ENCODE results near the gene ARL14EP. TPM values are rescaled to one million over a fixed set of nuclear protein-coding genes. Genes with fewer than 3 reads are reported as not detected.

The ARL14EP gene
- total RNA-seq, 1 donor from 2014 or later: 36.5 TPM

DNA sequence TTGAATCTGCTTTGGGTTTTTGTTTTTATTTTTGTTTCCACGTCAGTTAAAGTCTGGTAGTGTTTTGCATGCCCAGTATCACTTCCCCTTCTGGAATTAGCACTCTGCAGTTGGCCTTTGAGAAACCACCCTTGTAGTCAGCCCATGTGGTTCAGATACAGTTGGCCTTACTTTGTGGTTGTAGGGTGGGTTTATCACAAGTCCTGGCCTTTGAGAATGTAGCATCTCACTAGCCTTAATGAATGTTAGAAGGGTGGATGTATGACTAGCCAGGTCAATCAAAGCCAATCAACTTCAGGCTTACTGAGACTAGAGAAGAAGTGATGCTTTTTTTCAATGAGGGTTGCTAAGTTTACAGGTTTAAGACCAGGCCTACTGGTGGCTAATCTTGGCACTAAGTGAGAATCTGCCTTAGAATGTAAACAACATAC lies 19.8 kb downstream of the ARL14EP start:
- no peak for DNase-seq
- Histone ChIP-seq H3K36me3 (peaks cover 14% of the 10 kb centered on the region), H3K9me3 (replicated peaks) (no peaks in the 10 kb centered on the region), H3K4me3 (no peak overlapping the region), H3K27ac (replicated peaks) (no peak overlapping the region), H3K27me3 (ENCODE audit: low read depth) (no peaks in the 10 kb centered on the region), H3K4me1 (no peaks in the 10 kb centered on the region)
- intact Hi-C loops (cut with micrococcal nuclease): loop anchor here (10.0 kb wide), 1 partner anchor 252 kb away; no protein-coding TSS in a partner anchor
- no peak for TF ChIP-seq CTCF (IDR thresholded peaks at IDR 0.05; ENCODE audit: borderline replicate concordance)

DNA sequence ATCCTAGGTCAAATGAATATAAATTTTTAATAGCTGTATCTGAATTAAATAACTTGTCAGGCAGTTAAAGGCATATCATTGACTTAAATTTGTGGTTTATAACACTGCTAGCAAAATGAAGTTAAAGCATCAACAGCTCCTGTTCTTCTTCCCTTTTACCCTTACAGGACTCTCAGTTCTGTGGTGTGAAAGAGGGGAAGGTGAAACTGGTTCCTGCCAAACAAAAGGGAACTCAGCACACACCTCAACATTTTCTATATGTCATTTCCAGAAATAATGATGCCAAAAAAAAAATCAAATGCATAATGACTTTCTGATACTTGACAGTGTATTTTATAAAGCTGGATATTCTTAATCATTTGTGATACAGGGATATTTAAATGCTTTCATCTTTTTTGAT lies 21.2 kb downstream of the ARL14EP start:
- Histone ChIP-seq H3K4me3 (no peak overlapping the region), H3K9me3 (replicated peaks) (no peaks in the 10 kb centered on the region), H3K36me3 (peaks cover 4% of the 10 kb centered on the region), H3K27me3 (ENCODE audit: low read depth) (no peaks in the 10 kb centered on the region), H3K4me1 (no peaks in the 10 kb centered on the region), H3K27ac (replicated peaks) (no peak overlapping the region)
- no peak for DNase-seq
- no peak for TF ChIP-seq CTCF (IDR thresholded peaks at IDR 0.05; ENCODE audit: borderline replicate concordance)
- intact Hi-C loops (cut with micrococcal nuclease): loop anchor here (10.0 kb wide), 1 partner anchor 251 kb away; no protein-coding TSS in a partner anchor

DNA sequence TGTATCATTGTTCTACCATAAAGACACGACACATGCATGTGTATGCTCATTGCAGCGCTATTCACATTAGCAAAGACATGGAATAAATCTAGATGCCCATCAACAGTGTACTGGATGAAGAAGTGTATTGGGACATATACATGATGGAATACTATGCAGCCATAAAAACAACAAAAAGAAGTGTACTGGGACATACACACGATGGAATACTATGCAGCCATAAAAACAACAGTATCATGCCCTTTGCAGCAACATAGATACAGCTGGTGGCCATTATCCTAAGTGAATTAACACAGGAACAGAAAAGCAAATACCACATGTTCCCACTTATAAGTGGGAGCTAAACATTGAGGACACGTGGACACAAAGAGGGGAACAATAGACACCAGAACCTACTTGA lies 22.7 kb downstream of the ARL14EP start:
- Histone ChIP-seq H3K27me3 (ENCODE audit: low read depth) (no peaks in the 10 kb centered on the region), H3K4me3 (no peak overlapping the region), H3K9me3 (replicated peaks) (no peaks in the 10 kb centered on the region), H3K36me3 (peaks cover under 1% of the 10 kb centered on the region), H3K4me1 (no peaks in the 10 kb centered on the region), H3K27ac (replicated peaks) (no peak overlapping the region)
- no peak for DNase-seq
- TF ChIP-seq CTCF (IDR thresholded peaks at IDR 0.05; ENCODE audit: borderline replicate concordance): no peak
- intact Hi-C loops (cut with micrococcal nuclease): loop anchor here (5.0 to 10.0 kb wide), 3 partner anchors 249 to 572 kb away; no protein-coding TSS in a partner anchor

- no peak overlapping the region for H3K4me3 ChIP-seq
- no peaks in the 10 kb centered on the region for H3K36me3 ChIP-seq
- no peak for DNase-seq
- peak; percentile 75 for TF ChIP-seq CTCF (IDR thresholded peaks at IDR 0.05; ENCODE audit: borderline replicate concordance)
- intact Hi-C loops (cut with micrococcal nuclease): loop anchor here (5.0 to 10.0 kb wide), 3 partner anchors 249 to 571 kb away; no protein-coding TSS in a partner anchor
- no peaks in the 10 kb centered on the region for H3K9me3 ChIP-seq (replicated peaks)
- no peaks in the 10 kb centered on the region for H3K27me3 ChIP-seq (ENCODE audit: low read depth)
- H3K27ac ChIP-seq (replicated peaks): no peak overlapping the region
- no peaks in the 10 kb centered on the region for H3K4me1 ChIP-seq
Observed at GRCh38 chr11:30346068-30346688, 23.3 kb downstream of the ARL14EP start.

DNA sequence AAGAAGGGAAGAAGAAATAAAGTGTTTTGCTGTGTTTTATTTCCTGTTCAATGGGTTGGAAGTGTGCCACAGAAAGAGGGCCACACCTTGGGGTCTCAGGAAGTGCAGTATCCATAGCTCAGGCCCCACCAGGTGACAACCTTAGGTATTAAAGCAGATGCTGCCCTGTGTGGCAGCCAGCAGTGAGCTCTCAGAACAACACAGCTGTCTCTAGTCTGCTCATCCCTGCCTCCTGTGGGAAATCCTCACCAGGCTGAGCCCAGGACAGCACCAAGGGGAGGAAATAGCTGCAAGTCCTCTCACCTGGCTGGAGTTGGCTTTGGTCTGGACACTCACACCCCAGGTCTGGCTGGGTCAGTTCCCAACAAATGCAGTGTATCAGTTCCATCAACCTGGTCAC lies 25.1 kb downstream of the ARL14EP start:
- H3K4me1 ChIP-seq: no peaks in the 10 kb centered on the region
- intact Hi-C loops (cut with micrococcal nuclease): loop anchor here (5.0 to 10.0 kb wide), 3 partner anchors 247 to 569 kb away; no protein-coding TSS in a partner anchor
- H3K4me3 ChIP-seq: no peak overlapping the region
- no peak overlapping the region for H3K27ac ChIP-seq (replicated peaks)
- TF ChIP-seq CTCF (IDR thresholded peaks at IDR 0.05; ENCODE audit: borderline replicate concordance): no peak
- no peaks in the 10 kb centered on the region for H3K36me3 ChIP-seq
- H3K9me3 ChIP-seq (replicated peaks): no peaks in the 10 kb centered on the region
- no peak for DNase-seq
- H3K27me3 ChIP-seq (ENCODE audit: low read depth): no peaks in the 10 kb centered on the region

All from left ventricle myocardium inferior (tissue), 1 donor.